ENCODE data around the gene EED. TPM values are rescaled to one million over a fixed set of nuclear protein-coding genes. Genes with fewer than 3 reads are reported as not detected.

Gene EED
- polyA plus RNA-seq, 1 donor (not counting 4 experiments of a cell fraction or from before 2014, with no cell fraction given): 28.5 TPM

- no peak for TF ChIP-seq CTCF (optimal IDR thresholded peaks at IDR 0.05 in 1 of 3, IDR thresholded peaks at IDR 0.05 in 1 of 3, conservative IDR thresholded peaks at IDR 0.05 in 1 of 3; ENCODE audit: extremely low read depth in 1 of 3, insufficient read depth in 2 of 3, low read length in 3 of 3)
- TF ChIP-seq EZH2 (IDR thresholded peaks at IDR 0.05; ENCODE audit: low read length): no peak
- Histone ChIP-seq H3K27ac (ENCODE audit: control insufficient read depth, insufficient read depth, low read length) (no peak overlapping the region), H3K9me3 (ENCODE audit: control insufficient read depth, low read depth, low read length) (no peaks in the 10 kb centered on the region), H2AFZ (ENCODE audit: control insufficient read depth, low read length) (no peak overlapping the region), H3K27me3 (ENCODE audit: control insufficient read depth, extremely low read depth, insufficient read depth, low read length) (no peaks in the 10 kb centered on the region), H3K36me3 (ENCODE audit: control insufficient read depth in 2 of 2, extremely low read depth in 1 of 2, insufficient read depth in 2 of 2, low read length in 2 of 2) (no peaks in the 10 kb centered on the region), H3K4me3 (ENCODE audit: control insufficient read depth in 2 of 3, extremely low read depth in 1 of 3, insufficient read depth in 2 of 3, low read depth in 1 of 3, low read length in 3 of 3) (no peak overlapping the region), H3K9ac (ENCODE audit: control insufficient read depth, extremely low read depth, insufficient read depth, low read length) (no peak overlapping the region), H3K4me1 (ENCODE audit: control insufficient read depth, extremely low read depth, insufficient read depth, low read length) (peaks cover 7% of the 10 kb centered on the region), H3K4me2 (ENCODE audit: control insufficient read depth, extremely low read depth, insufficient read depth, low read depth, low read length) (peak overlapping the region; percentile 31), H4K20me1 (ENCODE audit: control insufficient read depth, extremely low read depth, insufficient read depth, low read length) (no peaks in the 10 kb centered on the region), H3K79me2 (ENCODE audit: control insufficient read depth, insufficient read depth, low read length) (no peaks in the 10 kb centered on the region), H3K9me1 (ENCODE audit: control insufficient read depth, extremely low read depth, insufficient read depth, low read length) (no peaks in the 10 kb centered on the region)
- dilution Hi-C loops (cut with MboI; ENCODE audit: extremely low pct_ligation_motif_present, low sequenced_read_pairs): loop anchor here (25.0 kb wide), 1 partner anchor 165 kb away; no protein-coding TSS in a partner anchor
- DNase-seq (ENCODE audit: low read depth, low spot score) (no peak), FAIRE-seq (no peak)
These were observed 42.6 kb upstream of the EED start for GRCh38 chr11:86202013-86202336.

DNA sequence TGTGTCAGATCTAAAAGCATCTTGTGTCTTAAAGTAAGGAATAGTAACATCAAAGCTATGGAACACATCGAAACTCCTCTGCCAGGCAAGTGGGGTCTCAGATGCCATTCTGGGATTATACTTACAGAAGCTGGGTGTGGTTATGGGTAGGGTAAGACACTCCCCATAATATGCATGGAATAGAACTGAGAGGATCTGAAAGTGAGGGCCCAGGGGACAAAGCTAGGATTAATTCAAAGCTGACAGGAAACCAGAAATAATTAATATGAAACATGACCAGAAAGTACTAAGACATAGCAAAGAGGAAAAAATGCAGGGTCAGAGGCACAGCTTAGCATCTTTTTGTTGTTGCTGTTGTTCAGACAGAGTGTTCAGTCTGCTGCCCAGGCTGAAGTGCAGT lies 40.2 kb upstream of the EED start:
- TF ChIP-seq EZH2 (IDR thresholded peaks at IDR 0.05; ENCODE audit: low read length) (no peak), CTCF (optimal IDR thresholded peaks at IDR 0.05 in 1 of 3, IDR thresholded peaks at IDR 0.05 in 1 of 3, conservative IDR thresholded peaks at IDR 0.05 in 1 of 3; ENCODE audit: extremely low read depth in 1 of 3, insufficient read depth in 2 of 3, low read length in 3 of 3) (no peak)
- Histone ChIP-seq H3K9me3 (ENCODE audit: control insufficient read depth, low read depth, low read length) (no peaks in the 10 kb centered on the region), H3K4me2 (ENCODE audit: control insufficient read depth, extremely low read depth, insufficient read depth, low read depth, low read length) (no peak overlapping the region), H3K4me1 (ENCODE audit: control insufficient read depth, extremely low read depth, insufficient read depth, low read length) (peaks cover 3% of the 10 kb centered on the region), H3K27me3 (ENCODE audit: control insufficient read depth, extremely low read depth, insufficient read depth, low read length) (no peaks in the 10 kb centered on the region), H3K9ac (ENCODE audit: control insufficient read depth, extremely low read depth, insufficient read depth, low read length) (no peak overlapping the region), H2AFZ (ENCODE audit: control insufficient read depth, low read length) (no peak overlapping the region), H3K4me3 (ENCODE audit: control insufficient read depth in 2 of 3, extremely low read depth in 1 of 3, insufficient read depth in 2 of 3, low read depth in 1 of 3, low read length in 3 of 3) (no peak overlapping the region), H3K27ac (ENCODE audit: control insufficient read depth, insufficient read depth, low read length) (no peak overlapping the region), H3K36me3 (ENCODE audit: control insufficient read depth in 2 of 2, extremely low read depth in 1 of 2, insufficient read depth in 2 of 2, low read length in 2 of 2) (no peaks in the 10 kb centered on the region), H4K20me1 (ENCODE audit: control insufficient read depth, extremely low read depth, insufficient read depth, low read length) (no peaks in the 10 kb centered on the region), H3K79me2 (ENCODE audit: control insufficient read depth, insufficient read depth, low read length) (no peaks in the 10 kb centered on the region), H3K9me1 (ENCODE audit: control insufficient read depth, extremely low read depth, insufficient read depth, low read length) (no peaks in the 10 kb centered on the region)
- no peak for FAIRE-seq
- dilution Hi-C loops (cut with MboI; ENCODE audit: extremely low pct_ligation_motif_present, low sequenced_read_pairs): loop anchor here (25.0 kb wide), 1 partner anchor 167 kb away; no protein-coding TSS in a partner anchor
- no peak for DNase-seq (ENCODE audit: low read depth, low spot score)
